NT2/D1 (cell line): ENCODE measurements around the gene RADIL.

Experiments used
- YY1 ChIP-seq: IDR thresholded peaks from 2 replicates; pipeline ENCODE4 v1.6.1; 2011; ENCODE audit not compliant: insufficient read length, insufficient read depth
- ZNF274 ChIP-seq: IDR thresholded peaks from 2 replicates; pipeline ENCODE4 v1.6.1; 2011; ENCODE audit warnings: mild to moderate bottlenecking, low read depth, low read length

GRCh38 chr7:4800487-4800886 is 83.0 kb downstream of the RADIL start:
- TF ChIP-seq ZNF274 = no peak
- TF ChIP-seq YY1 = no peak
